H1 (cell line): ENCODE measurements around the gene TRPV4.

Experiments
- CEBPB ChIP-seq: IDR thresholded peaks from 2 replicates; pipeline ENCODE4 v1.6.1; 2012; ENCODE audit warnings: low read depth, low read length
- CHD2 ChIP-seq: IDR thresholded peaks from 2 replicates; pipeline ENCODE4 v1.6.1; 2012; ENCODE audit warnings: low read length, improper control_type of control experiment
- CTCF ChIP-seq, 3 experiments: IDR thresholded peaks; 1 replicate in 2 of 3; 2 replicates in 1 of 3; pipeline versions ENCODE4 v1.5.1 to v1.6.1; 2011; ENCODE audit warnings: low read length in 3 of 3, mild to moderate bottlenecking in 3 of 3, inconsistent platforms in 2 of 3, low read depth in 1 of 3, moderate library complexity in 1 of 3; ENCODE audit not compliant: insufficient read depth in 1 of 3; ENCODE audit errors: control extremely low read depth in 1 of 3
- EZH2 ChIP-seq: fragments of 200-600 bp; sonication (generic); IDR thresholded peaks from 2 replicates; pipeline ENCODE4 v1.7.1; 2012; ENCODE audit warnings: low read depth, mild to moderate bottlenecking, moderate library complexity, low read length, inconsistent platforms; ENCODE audit not compliant: severe bottlenecking
- JUND ChIP-seq: IDR thresholded peaks from 2 replicates; pipeline ENCODE4 v1.6.1; 2011; ENCODE audit warnings: mild to moderate bottlenecking, improper control_type of control experiment, low read length
- MAX ChIP-seq: IDR thresholded peaks from 2 replicates; pipeline ENCODE4 v1.6.1; 2012; ENCODE audit warnings: inconsistent platforms
- SRF ChIP-seq: IDR thresholded peaks from 2 replicates; pipeline ENCODE4 v1.6.1; 2011; ENCODE audit warnings: mild to moderate bottlenecking, low read depth, low read length, moderate library complexity
- SUZ12 ChIP-seq: fragments of 200-600 bp; sonication (generic); IDR thresholded peaks from 2 replicates; pipeline ENCODE4 v1.6.1; 2012; ENCODE audit warnings: mild to moderate bottlenecking, inconsistent platforms, low read length, moderate library complexity, mixed read lengths
- TAF7 ChIP-seq: optimal IDR thresholded peaks from 2 replicates; pipeline ENCODE3; 2011; ENCODE audit warnings: low read depth, mild to moderate bottlenecking, inconsistent platforms, low read length, moderate library complexity, borderline replicate concordance
- TCF12 ChIP-seq: IDR thresholded peaks from 2 replicates; pipeline ENCODE4 v1.6.1; 2011; ENCODE audit warnings: low read depth, mild to moderate bottlenecking, low read length
- TF ChIP-seq, protein P1 (sequence below): IDR thresholded peaks from 2 replicates; pipeline ENCODE4 v1.6.1; 2012; ENCODE audit warnings: low read length, inconsistent platforms

DNA sequence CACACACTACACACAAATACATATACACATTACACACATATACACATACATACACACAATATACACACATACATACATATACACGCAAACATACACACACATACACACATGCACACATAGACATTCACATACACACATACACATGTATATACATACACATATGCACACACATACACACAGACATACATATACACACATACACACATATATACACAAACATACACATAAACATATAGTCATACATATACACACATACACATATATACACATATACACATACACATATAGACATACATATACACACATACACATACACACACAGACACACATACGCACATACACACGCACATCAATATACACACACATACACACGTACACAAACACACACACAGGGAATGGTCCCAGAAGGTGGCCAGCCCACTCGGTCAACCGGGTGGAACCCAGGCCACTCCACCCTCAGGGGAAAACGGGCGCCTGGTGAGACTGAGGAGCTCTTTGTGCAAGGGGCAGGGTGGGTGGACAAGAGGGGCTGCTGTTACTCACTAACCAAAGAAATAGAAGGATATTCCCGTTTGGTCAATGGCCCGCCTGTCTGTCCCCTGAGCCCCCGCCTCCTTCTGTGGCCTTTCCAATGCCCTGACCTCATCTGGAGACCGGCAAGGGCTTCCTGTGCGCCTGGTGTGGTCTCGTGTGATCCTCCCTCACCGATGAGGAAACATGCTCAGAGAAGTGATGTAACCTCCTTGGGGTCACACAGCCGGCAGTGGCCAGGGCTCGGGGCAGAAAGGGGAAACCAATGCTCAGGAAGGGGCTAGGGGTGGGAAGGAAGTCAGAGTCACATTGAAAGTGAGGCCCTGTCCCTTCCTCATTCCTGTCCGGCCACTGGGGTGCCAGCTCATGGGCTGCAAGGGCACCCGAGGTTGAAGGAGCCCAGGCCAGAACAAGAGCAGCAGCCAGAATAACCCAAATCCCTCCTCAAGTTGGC, 5.3 kb downstream of the TRPV4 start:
- TF ChIP-seq SRF (no peak), CHD2 (no peak), MAX (no peak), CTCF (IDR thresholded peaks at IDR 0.05; ENCODE audit: control extremely low read depth in 1 of 3, insufficient read depth in 1 of 3, low read depth in 1 of 3, low read length in 3 of 3) (no peak), TAF7 (no peak), CEBPB (no peak), JUND (no peak), EZH2 (no peak), TCF12 (no peak), SUZ12 (no peak)
- TF ChIP-seq, protein P1, sequence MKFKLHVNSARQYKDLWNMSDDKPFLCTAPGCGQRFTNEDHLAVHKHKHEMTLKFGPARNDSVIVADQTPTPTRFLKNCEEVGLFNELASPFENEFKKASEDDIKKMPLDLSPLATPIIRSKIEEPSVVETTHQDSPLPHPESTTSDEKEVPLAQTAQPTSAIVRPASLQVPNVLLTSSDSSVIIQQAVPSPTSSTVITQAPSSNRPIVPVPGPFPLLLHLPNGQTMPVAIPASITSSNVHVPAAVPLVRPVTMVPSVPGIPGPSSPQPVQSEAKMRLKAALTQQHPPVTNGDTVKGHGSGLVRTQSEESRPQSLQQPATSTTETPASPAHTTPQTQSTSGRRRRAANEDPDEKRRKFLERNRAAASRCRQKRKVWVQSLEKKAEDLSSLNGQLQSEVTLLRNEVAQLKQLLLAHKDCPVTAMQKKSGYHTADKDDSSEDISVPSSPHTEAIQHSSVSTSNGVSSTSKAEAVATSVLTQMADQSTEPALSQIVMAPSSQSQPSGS = no peak
